HG03108 (cell line): ENCODE measurements around the gene PERM1.

Source experiments
- ATAC-seq: cut with Tn5 transposase; IDR thresholded peaks from one replicate; pipeline ENCODE4 v1.9.1; 2021; ENCODE audit warnings: moderate library complexity; ENCODE audit not compliant: unreplicated experiment

Gene PERM1

GRCh38 chr1:936348-937264 lies 45.3 kb downstream of the PERM1 start:
- ATAC-seq = no peak

GRCh38 chr1:935751-936231 lies 46.1 kb downstream of the PERM1 start:
- no peak for ATAC-seq

- ATAC-seq = no peak
These were observed 46.7 kb downstream of the PERM1 start for GRCh38 chr1:934991-935750.

GRCh38 chr1:933603-933940 lies 48.3 kb downstream of the PERM1 start:
- no peak for ATAC-seq

GRCh38 chr1:932776-933602 lies 48.9 kb downstream of the PERM1 start:
- ATAC-seq = no peak

GRCh38 chr1:932173-932510 lies 49.8 kb downstream of the PERM1 start:
- ATAC-seq = no peak

GRCh38 chr1:931380-932172 lies 50.3 kb downstream of the PERM1 start:
- no peak for ATAC-seq

- no peak for ATAC-seq
These were observed 51.2 kb downstream of the PERM1 start for GRCh38 chr1:930633-931138.

GRCh38 chr1:929712-930632 lies 51.9 kb downstream of the PERM1 start:
- no peak for ATAC-seq

GRCh38 chr1:928825-929661 lies 52.9 kb downstream of the PERM1 start:
- ATAC-seq = no peak

GRCh38 chr1:927748-928147 lies 54.1 kb downstream of the PERM1 start:
- no peak for ATAC-seq

GRCh38 chr1:927234-927633 lies 54.7 kb downstream of the PERM1 start:
- no peak for ATAC-seq

GRCh38 chr1:925561-926421 lies 56.1 kb downstream of the PERM1 start:
- no peak for ATAC-seq
